Esophagus mucosa (tissue), 1 donor: ENCODE measurements around the gene DAPK1. TPM values are rescaled to one million over a fixed set of nuclear protein-coding genes. Genes with fewer than 3 reads are reported as not detected.
A peak's percentile ranks its signal among the peaks of the same experiment; 100 is the strongest.

ENCODE experiments used
- ATAC-seq: fragments of 200-7000 bp; cut with Tn5 transposase; one replicate; pipeline ENCODE4 v1.9.1; 2020
- total RNA-seq: library from RNA; stranded (reverse); gene quantifications from one replicate; pipeline ENCODE4 v1.2.4, GENCODE V29; 2023
- donor health status: DM: yes; HTN: yes; CAD: no.

DAPK1 gene
- total RNA-seq, 1 donor from 2014 or later: 5.4 TPM

DNA sequence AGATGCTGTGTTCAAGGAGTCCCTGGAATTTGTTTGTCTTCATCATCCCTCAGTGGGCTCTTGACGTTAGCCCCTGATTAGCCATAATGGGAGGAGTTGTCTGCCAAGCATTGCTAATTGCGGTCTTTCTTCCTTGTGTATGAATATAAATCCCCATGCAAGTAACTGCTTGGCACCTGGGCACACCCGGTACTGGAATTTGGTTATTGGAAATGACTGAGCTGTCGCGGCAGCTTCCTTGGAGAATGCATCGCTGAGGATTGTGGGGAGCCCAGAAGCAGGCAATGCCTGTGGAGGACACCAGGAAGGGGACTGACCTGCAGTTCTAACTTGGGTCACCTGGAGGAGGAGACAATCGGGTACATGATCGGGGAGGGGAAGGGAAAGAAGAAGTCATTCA lies 174.9 kb downstream of the DAPK1 start:
- no peak for ATAC-seq

- ATAC-seq: no peak
Measured at GRCh38 chr9:87673446-87674120, 175.9 kb downstream of the DAPK1 start.

GRCh38 chr9:87674565-87675299 lies 177.1 kb downstream of the DAPK1 start:
- ATAC-seq: no peak

GRCh38 chr9:87675906-87676515 lies 178.3 kb downstream of the DAPK1 start:
- no peak for ATAC-seq

- no peak for ATAC-seq
Measured at GRCh38 chr9:87676976-87677775, 179.5 kb downstream of the DAPK1 start.

DNA sequence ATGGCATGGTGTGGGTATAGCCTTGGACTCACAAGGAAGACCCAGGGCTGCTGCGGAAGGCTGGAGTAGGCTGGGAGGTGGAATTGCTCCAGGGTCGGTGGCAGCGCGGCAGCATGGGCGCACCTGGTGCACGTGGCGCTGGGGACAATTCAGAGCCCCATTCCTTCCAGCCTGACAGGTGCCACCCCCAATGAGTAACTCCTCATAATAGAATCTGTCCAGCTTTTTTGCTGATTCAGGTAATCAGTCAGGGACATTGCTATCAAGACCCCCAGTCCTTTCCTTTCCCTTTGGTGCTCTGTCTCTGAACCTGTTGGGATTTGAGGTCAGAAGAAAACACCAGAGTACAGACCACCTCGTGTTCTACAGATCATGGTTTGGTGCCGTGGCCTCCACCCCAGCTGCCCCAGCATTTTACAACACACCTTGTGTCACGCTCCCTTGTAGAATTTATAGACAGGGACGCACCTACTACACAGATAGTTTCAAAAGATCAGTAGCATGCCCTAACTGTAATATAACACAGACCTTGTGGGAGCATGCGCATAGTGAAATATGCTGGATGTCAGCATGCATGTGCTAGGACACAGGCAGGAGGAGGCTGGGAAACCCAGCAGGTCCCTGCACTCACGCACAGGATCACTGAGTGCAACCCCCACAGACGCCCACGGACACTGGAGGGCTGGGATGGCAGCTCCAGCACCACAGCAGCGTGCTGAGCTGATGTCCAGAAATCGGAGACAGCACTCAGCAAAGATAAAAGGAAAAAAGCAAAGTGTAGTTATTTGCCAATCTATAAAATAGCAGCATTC lies 180.3 kb downstream of the DAPK1 start:
- no peak for ATAC-seq

DNA sequence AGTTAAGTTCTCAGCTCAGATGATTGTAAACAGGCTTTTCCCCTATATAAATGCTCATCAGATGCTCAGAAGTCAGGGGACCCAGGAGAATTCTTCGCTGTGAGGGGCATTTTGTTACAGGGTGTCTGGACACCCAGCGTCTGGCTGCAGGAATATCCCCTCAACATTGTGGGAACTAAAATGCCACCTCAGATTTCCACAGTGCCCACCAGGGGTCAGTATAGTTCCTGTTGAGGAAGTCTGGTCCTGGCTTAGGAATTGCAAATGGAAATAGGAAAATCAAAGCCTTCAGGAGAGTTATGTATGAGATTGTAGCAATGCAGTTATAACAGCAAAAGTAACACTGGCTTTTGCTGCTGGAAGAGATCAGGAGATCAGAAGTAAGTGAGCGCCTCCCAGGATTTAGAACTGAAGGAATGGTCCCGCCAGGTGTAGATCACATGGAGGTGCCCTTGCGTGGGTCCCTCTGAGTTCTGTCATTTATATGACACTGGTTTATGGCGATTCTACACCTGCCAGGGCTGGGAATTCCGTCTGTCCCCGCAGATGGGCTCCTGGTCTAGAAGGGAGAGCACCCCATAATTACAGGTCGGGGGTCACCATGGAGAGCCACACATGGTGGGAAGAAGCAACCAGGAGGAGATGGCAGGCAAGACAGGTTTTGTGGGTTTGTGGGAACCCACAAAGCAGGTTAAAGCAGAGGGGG lies 181.1 kb downstream of the DAPK1 start:
- ATAC-seq: peak; percentile 40

- ATAC-seq: no peak
Measured at GRCh38 chr9:87681271-87682061, 183.8 kb downstream of the DAPK1 start.

DNA sequence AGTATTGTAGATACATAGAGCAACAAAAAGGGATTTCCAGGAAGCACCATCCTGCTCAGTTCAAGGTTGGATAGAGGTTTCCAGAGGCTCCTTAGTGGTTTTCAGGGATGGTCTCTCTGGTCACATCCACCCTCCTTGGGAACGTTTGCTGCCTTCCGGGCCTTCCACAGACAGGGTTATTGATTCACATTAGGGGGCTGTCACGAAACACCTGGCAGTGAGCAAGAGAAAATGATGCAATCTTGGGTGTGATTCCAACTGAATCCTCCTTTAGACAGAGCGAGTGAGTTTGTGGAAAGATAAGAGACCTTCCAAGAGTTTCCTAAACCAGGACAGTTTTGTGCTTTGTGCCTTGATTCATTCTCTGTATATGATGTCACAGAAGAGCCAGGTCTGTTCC lies 184.4 kb downstream of the DAPK1 start:
- ATAC-seq: no peak

- ATAC-seq: no peak
Measured at GRCh38 chr9:87682618-87683017, 185.0 kb downstream of the DAPK1 start.

GRCh38 chr9:87683751-87684626 lies 186.3 kb downstream of the DAPK1 start:
- ATAC-seq: peak; percentile 21

GRCh38 chr9:87684627-87685219 lies 187.1 kb downstream of the DAPK1 start:
- peak; percentile 53 for ATAC-seq

DNA sequence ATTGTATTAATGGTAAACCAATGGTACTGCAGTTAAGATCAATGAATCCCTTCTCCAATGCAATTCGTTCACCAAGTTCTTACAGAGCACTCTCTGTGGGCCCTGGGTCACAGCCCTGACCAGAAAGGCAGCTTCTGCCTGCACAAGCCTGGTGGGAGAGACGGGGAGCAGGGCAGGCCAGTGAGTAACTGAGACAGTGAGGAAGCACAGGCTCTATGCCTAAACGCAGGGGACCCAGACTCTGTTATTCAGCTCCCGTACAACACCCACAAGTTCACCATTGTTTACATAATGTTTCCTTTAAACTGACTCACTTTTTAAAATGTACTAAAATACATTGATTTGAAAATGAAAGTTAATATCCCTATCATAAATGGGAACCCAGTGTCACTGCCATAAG lies 187.8 kb downstream of the DAPK1 start:
- no peak for ATAC-seq

- peak; percentile 16 for ATAC-seq
Measured at GRCh38 chr9:87685871-87686519, 188.3 kb downstream of the DAPK1 start.

DNA sequence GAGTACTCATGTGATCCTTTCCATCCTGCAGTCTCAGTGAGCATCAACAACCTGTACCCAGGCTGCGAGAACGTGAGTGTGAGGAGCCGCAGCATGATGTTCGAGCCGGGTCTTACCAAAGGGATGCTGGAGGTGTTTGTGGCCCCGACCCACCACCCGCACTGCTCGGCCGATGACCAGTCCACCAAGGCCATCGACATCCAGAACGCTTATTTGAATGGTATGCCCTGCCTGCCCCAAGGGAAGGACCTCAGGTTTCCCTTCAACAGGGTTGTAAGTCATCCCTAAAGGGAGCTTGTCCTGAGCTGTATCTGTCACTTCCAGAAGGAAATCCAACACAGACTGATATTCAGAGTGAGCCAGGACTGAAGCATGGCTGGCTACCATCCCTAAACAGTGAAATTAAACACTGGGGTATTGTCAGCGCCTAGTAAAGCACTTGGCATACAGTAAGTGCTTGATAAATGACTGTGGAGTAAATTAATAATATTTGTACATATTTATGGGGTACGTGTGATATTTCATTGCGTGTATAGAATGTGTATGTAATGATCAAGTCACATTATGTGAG lies 188.9 kb downstream of the DAPK1 start:
- ATAC-seq: no peak

DNA sequence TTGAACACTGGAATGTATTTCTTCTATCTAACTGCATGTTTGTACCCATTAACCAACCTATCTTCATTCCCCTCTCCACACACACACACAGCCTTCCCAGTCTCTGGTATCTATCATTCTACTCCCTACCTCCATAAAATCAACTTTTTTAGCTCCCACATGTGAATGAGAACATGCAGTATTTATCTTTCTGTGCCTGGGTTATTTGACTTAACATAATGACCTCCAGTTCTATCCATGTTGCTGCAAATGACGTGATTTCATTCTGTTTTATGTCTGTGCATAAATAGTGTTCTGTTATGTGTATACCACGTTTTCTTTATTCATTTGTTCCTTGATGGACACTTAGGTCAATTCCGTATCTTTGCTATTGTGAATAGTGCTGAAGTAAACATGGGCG lies 189.5 kb downstream of the DAPK1 start:
- ATAC-seq: no peak

GRCh38 chr9:87694236-87694755 lies 196.6 kb downstream of the DAPK1 start:
- no peak for ATAC-seq

GRCh38 chr9:87695523-87695922 lies 197.9 kb downstream of the DAPK1 start:
- ATAC-seq: no peak
